Fibroblast of peridontal ligament (primary cell): Measurements from ENCODE around the gene ABCA7.
A peak's percentile ranks its signal among the peaks of the same experiment; 100 is the strongest.
"Not testable (repeated sequence)": the region's sequence is repeated elsewhere in the genome, so short reads cannot be mapped to it uniquely, and the experiment has no call there.

Experiments used
- DNase-seq: peaks from one replicate; pipeline ENCODE4 v3.0.0-alpha.2; 2010; ENCODE audit errors: extremely low read depth

Gene ABCA7

DNA sequence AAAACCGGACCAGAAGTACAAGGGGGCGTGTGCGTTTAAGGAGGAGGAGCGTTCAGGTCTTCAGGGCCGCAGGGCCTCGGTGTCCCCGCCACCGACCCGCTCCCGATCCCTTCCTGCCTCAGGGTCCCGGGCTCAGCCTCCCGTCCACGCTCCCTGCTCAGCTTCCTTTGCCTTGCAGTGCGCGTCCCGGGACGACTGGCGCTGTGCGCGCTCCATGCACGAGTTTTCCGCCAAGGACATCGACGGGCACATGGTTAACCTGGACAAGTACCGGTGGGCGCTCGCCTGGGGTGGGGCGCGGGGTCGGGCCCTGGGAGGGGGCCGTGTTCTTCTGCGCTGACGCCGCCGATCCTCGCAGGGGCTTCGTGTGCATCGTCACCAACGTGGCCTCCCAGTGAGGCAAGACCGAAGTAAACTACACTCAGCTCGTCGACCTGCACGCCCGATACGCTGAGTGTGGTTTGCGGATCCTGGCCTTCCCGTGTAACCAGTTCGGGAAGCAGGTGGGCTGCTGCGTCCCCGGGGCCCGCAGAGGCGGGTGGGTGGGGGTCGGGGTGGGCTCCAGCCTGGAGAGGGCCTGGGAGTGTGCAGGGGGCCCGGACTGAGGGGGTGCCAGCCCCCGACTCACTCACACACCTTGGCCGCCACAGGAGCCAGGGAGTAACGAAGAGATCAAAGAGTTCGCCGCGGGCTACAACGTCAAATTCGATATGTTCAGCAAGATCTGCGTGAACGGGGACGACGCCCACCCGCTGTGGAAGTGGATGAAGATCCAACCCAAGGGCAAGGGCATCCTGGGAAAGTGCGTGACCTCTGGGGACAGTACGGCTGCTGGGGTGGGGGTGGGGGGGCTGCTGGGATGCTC is 65.3 kb downstream of the ABCA7 start:
- DNase-seq, result peak; percentile 33

DNA sequence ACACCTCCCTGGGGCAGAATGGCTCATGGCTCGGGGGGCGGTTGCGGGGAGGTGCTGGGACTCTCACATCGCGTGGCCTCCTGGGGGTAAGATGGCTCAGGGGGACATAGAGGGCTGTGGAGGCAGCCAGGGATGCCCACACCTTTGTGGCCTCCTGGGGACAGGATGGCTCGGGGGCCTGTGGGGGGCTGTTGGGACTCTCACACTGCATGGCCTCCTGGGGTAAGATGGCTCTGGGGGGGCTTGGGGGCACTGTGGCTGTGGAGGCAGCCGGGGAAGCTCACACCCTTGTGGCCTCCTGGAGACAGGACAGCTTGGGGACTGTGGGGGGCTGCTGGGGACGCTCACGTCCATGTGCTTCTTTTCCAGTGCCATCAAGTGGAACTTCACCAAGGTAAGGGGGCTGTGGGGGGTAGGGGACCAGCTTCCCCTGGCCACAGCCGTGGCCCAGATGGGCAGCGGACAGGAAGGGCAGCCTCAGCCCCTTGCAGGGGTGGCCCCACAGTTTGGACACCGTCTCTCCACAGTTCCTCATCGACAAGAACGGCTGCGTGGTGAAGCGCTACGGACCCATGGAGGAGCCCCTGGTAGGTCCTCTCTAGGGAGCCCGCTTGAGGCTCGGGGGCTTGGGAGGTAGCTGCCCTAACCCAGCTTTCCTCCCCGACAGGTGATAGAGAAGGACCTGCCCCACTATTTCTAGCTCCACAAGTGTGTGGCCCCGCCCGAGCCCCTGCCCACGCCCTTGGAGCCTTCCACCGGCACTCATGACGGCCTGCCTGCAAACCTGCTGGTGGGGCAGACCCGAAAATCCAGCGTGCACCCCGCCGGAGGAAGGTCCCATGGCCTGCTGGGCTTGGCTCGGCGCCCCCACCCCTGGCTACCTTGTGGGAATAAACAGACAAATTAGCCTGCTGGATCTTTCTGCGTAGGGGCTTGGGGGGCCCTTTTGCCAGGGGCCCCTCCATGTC is 66.2 kb downstream of the ABCA7 start:
- DNase-seq, result no peak

DNA sequence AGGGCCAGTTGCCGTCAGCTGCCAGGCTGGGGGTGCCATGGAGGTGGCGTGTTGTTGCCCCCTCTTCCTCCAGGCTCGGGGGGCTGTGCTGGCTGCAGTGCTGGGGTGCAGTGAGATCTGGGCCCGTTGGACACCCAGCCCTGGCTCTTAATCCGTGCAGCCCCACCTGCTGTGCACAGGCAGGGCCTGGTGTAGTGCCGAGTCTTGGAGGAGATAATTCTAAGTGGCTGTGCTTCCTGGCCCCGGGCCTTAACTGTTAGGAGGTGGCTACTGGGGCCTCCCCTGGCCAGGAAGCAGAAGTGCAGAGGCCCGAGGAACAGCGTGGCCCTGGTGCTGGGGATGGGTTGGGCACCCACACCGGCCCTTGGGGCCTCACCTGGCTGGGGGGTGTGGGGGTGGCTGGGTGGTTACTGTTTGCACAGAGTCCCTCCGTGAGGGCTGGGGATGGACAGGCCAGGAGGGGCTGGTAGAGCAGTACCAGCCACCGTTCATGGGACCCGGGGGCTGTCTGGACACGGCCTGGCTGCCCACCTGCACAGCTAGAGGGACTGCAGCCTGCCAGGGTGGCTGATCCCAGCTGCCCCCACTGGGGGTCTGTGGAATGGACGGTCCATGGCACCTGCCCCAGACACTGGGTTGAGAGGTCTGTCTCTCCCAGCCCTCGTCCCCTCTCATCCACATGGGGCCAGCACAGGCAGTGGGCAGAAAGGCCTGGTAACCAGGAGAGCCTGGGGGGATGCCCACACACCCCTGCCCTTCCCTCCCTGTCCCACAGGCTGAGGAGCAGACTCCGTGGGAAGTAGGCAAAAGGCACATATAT is 67.1 kb downstream of the ABCA7 start:
- DNase-seq, result peak; percentile 42

DNA sequence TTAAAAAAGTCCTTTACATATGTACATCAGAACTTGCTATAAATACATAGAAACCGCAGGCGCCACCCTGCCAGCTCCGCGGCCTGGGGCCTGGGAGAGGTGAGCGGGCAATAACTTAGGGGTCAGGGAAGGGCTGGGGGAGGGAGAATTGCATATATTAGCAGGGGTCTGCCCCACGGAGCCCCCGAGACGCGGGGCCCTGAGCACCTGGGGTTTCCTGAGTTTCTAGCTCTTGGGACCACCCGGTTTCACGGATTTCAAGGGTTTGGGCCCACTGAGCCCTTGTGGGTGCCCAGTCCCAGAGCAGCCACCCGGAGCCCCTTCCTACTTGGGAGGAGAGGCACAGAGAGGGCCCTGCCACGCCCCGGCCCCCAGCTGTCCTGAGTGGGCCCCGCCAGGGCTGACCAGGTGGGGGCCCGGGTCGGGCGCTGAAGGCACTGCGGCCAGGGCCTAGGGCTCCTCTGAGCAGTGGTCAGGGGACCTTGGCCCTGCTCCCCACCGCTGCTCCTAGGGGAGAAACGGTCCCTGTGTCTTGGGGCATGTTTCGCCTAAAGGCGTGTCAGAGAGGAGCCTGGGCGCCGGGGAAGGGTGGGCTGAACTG is 67.9 kb downstream of the ABCA7 start:
- no peak for DNase-seq

DNA sequence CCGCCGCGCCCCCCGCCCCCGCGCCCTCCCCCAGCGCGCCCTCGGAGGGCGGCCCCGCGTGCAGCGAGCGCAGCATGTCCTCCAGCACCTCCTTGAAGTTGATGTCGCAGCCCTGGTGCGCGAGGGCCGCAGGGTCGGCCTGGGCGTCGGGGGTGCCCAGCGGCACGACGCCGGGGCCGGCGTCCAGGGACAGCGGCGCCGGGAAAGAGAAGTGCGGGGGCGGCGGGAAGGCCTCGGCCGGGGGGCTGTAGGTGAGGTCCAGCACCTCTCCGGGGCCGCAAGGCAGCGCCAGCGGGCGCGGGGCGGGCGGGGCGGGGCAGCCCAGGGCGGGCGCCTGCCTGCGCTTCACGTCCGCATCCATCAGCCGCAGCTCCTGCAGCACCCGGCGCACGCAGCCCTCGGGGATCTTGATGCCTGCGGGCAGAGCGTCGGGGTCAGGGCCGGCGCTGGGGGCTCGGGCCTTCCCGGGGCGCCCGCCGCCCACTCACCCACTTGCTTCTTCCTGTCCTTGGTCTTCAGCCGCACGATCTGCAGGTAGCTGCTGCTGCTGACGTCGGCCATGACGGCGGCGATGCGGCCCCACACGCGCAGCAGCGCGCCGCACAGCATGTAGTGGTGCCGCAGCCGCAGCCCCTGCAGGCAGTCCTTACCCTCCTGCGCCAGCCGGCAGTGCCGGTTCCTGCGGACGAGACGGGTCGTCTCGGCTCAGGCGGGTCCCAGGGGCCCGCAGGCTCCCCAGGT is 68.6 kb downstream of the ABCA7 start:
- no peak for DNase-seq

DNA sequence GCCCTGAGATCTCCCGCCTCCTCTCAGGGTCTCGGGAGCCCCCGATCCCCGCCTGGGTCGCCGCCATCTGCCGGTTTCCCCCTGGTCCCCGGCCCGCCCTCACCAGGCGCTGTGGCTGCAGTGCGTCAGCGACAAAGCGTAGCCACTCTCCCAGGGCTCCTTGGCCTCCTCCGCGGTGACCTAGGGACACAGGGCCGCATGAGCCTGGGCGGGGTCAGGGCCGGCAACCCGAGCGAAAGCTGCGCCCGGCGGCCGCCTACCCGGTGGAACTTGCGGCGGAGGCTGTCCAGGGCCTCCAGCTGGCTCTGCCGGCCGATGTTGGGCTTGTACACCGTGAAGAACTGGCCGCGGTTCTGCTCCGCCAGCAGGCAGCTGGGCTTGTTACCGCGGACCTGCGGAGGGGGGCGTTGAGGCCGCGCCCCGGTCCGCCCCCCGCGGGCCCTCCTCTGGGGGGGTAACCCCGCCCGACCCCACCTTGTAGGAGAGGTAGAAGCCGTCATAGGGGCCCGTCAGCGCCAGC is 69.2 kb downstream of the ABCA7 start:
- no peak for DNase-seq

DNA sequence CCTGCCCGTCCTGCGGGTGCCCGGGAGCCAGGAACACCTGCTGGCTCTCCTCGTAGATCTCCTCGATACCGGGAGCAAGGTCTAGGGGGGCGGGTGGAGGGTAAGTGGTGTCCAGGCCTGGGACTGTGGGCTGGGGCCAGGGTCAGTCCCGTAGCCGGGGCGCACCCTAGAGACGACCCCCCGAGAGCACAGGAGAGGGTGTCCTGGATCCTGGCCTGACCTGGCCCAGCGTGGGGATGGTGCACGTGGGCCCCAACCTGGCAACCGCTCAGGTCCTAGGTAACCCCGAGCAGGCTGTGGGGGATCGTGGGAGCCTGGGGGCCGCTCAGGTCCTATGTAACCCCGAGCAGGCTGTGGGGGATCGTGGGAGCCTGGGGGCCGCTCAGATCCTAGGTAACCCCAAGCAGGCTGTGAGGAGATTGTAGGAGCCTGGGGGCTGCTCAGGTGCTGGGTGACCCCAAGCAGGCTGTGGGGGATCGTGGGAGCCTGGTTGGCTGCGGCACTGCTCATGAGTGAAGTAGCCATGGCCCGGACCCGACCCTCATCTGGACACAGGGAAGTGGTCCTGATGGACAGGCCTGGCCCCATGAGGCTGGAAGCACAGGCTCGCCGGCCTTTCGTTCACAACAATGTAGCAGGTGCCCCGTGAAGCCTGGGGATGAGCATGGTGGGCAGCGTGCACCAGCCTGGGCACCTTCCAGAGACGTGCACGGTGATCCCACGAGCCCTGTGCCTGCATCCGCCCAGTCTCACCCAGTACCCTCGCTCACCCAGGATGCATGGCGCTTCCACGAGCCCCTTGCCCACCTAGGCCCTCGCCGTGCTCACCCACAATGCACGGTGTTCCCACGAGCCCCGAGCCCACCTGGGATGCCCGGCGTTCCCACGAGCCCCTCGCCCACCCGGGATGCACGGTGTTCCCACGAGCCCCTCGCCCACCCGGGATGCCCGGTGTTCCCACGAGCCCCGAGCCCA is 70.1 kb downstream of the ABCA7 start:
- DNase-seq, result no peak

DNA sequence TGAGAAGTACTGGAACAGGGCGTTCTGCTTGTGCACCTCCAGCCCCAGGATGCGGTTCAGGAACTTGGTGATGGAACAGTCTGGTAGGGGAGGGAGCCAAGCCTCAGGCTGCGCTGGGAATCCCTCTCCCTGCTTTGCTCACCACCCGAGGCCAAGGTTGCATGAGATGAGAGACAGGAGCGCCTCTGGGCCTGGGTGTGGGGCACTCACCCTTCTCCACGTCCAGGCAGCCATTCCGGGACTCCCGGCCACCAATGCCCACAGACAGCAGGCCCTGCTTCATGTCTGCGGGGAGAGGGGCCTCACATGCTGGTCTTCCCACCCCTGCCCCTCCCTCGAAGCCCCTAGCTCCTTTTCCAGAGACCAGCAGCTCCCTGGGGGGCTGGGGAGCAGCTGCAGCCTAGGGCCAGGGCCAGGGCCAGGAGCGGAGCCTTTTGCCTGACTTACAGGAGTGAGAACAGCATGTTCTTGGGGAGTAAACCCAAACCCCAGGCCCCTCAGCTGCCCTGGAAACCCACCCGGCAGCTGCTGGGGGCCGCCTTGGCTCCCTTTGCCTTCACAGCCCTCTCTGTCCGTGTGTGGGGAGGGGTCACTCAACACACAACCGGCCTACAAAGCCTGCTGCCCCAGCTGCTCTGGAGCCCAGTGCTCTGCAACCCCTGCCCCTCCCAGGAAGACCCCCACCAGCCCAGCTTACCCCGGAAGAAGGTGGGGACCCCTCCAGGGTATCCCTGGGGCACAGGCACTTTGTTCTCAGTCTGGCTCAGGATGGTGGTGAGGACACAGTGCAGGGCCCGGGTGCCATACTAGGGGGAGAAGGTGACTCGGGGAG is 71.1 kb downstream of the ABCA7 start:
- no peak for DNase-seq

DNA sequence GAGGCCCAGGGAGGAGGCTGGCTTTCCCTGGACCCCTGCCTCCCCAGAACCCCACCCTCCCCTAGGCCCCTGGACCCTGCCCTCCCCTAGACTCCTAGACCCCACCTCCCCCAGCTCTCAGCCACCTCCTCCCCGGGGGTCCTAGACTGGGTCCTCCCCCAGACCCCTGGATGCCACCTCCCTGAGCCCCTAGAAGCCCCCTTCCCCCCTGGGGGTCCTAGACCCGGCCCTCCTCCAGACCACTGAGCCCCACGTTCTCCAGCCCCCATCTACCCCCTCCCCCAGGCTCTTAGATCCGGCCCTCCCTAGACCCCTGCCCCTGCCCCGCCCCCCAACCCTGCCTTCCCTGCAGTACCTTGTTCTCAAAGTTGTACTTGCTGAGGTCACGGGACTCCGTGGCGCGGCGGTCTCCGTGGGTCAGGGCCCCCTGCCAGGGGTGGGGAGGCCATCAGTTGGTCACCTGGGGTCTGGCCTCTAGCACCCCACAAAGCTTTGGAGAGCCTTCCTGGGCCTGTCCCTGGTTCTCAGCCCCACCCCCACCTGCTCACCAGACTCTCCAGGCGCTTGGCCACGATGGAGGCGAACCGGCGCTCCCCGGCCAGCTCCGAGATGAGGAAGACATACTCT is 71.8 kb downstream of the ABCA7 start:
- no peak for DNase-seq

DNA sequence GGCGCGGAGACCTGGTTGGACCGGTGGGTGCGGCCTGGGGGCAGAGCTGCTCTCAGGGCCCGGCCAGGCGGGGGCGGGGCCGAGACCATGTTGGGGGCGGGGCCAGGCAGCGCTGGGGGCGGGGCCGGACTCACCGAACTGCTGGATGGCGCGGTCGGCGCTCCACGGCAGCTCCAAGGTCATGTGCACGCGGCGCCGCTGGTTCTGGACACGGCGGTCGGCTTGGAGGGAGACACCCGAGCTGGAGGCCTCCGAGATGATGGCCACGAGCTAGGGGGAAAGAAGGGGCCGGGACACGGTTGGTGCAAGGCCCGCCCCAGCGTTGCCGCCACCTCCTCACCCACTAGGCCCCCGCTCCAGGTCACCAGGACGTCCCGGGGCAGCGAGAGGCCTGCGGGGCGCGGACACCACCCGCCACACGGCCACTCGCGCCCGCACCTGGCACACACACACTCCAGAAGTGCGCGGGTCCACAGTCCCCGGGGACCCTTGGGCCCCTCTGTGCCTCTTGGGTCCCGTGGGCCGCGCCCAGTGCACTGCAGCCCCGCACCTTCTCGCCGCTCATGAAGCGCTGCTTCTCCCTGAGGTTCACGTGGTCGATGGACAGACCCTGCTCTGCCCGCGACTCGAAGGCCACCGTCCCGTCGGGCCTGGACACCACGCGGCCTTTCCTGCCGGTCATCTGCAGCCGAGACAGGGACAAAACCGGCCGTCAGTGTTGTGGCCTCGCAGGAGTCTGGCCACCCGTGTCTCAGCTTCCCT is 72.5 kb downstream of the ABCA7 start:
- DNase-seq, result no peak

DNA sequence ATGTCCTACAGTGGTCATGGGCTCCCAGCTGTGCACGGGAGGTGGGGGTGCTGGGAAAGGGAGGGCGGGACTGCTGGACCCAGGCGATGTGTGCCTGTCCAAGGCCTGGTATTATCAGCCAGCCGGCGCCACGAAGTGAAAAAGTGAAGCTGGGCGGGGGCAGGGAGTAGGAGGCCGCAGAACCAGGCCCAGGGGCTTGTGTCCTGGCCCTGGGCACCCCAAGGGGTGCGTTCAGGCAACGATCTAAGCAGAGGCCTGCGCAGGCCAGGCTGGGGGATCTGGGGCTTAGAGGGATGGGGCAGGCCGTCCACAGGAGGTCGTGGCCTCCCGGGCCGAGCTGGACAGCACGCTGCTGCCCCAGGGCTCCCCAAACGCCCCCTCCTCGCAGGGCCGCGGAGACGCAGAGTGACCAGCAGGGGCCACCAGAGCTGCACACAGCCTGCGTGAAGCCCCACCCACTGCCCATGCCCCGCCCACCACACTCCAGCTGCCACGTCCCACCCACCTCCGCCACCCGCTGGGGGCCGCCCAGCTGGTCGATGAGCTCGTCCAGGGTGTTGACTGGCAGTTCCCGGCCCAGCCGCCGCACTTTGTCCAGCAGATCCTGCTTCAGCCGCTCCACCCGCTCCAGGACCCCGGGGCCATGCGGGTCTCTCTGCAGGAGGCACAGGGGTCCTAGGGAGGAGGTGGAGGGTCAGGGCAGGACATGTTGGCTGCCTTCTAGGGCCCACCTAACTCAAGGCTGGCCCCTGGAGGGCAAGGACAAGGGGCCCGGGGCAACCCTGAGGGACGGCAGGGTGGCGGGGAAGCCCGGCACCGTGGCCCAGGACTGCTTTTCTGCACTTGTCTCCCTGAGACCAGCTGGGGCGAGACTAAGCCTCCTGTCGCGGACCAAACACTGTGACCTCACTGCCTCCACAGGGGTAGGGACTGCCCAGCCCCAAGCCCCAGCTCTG is 73.4 kb downstream of the ABCA7 start:
- DNase-seq, result peak; percentile 87

DNA sequence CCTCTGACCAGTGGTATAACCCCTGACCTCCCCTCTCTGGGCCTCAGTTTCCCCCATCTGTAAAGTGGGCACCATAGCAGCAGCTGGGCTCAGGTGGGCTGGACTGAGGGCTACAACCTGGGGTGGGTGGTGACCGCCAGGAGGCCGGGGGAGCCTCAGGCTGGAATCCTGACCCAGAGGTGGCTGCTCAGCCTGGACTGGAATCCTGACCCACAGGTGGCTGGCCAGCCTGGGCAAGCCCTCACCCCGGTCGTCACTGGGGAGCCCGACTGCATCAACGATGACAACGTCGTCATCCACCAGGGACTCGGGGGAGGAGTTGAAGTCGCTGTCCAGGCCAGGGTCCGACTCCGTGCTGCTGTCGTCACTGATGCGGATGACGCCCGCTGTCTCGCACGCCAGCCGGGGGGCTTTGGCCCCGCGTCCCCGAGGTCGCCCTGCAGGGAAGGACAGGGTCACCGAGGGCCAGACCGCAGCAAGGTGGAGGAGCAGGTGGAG is 74.1 kb downstream of the ABCA7 start:
- no peak for DNase-seq

DNA sequence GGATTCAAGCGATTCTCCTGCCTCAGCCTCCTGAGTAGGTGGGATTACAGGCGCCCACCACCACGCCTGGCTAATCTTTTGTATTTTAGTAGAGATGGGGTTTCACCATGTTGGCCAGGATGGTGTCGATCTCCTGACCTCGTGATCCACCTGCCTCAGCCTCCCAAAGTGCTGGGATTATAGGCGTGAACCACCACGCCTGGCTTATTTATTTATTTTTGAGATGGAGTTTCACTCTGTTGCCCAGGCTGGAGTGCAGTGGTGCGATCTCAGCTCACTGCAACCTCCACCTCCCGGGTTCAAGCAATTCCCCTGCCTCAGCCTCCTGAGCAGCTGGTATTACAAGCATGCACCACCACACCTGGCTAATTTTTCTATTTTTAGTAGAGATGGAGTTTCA is 74.8 kb downstream of the ABCA7 start:
- DNase-seq, result not testable (repeated sequence)
